Cerebellar nuclear complex (tissue), 1 donor: ENCODE results near the gene TST.

Source experiments
- DNase-seq, 2 experiments: peaks; one replicate each; lab custom pipeline; 2025; lab: John Stamatoyannopoulos, UW

The TST gene

DNA sequence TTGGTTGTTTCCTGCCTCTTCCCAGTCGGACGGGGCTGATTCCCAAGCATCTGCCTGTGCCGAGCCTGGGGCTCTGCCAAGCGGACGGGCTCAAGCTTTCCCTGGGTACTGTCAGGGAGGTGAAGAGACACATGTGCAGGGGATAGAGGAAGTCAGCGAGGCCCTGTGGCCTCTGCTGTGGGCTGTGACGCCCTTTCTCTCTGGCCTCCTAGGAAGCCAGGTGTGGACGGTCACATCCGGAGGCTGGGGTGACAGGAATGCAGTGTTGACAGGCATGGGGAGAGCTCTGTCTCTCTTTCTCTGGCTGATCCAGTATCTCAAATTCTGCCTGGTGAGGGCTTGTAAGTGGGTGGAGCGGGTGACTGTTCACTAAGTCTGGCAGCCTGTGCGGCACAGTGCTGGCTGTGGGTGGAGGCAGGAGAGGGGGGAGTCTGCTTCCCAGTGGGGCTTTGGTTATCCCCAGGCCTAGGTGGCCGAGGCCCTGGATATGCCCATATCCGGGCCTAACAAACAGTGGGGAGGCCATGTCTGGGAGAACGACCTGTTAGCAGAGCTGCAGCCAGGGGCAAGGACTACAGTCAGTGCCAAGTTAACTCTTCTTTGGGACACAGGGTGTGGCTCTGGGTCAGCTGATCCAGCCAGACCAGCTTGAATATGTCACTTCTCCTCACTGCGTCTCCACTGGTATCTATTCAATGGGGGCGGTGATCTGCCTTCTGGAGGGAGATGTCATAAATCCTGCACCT lies 34.2 kb upstream of the TST start:
- DNase-seq, result no peak

DNA sequence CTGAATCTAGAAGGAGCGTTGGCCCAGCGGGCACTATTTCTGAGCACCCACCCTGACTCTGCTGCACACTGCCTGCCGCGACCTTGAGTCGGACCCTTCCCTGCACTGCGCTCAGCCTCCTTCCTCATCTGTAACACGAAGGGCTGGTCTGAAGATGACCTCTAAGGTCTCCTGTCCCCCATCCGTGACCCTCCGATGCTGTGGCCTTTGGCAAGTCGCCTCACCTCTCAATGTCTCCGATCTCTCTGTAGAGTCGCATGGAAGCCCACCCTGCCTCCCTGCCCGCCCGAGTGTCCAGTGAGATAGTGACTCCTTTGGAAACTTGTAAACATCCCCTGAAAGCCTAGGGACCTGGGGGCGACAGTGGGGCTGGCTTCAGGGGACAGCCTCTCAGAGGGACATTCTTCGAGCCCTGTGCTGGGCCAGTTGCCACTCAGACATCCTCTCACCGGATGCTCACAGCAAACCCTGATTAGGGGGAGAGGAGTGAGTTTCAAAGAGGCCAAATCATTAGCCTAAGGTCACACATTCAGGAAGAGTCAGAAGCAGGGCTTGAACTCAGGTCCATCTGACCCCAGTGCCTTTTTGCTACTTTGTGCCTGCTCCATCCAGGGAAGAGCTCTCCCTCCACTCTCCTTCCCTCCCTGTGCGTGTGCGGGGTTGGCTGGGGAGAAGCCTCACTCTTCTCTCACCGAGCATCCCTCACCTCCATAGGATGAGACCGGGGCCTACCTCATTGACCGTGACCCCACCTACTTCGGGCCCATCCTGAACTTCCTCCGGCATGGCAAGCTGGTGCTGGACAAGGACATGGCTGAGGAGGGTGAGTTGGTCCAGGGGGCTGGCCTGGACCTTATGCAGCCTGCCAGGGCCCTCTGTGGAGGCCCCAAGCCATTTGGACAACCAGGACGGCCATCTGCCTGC lies 33.4 kb upstream of the TST start:
- no peak for DNase-seq

DNA sequence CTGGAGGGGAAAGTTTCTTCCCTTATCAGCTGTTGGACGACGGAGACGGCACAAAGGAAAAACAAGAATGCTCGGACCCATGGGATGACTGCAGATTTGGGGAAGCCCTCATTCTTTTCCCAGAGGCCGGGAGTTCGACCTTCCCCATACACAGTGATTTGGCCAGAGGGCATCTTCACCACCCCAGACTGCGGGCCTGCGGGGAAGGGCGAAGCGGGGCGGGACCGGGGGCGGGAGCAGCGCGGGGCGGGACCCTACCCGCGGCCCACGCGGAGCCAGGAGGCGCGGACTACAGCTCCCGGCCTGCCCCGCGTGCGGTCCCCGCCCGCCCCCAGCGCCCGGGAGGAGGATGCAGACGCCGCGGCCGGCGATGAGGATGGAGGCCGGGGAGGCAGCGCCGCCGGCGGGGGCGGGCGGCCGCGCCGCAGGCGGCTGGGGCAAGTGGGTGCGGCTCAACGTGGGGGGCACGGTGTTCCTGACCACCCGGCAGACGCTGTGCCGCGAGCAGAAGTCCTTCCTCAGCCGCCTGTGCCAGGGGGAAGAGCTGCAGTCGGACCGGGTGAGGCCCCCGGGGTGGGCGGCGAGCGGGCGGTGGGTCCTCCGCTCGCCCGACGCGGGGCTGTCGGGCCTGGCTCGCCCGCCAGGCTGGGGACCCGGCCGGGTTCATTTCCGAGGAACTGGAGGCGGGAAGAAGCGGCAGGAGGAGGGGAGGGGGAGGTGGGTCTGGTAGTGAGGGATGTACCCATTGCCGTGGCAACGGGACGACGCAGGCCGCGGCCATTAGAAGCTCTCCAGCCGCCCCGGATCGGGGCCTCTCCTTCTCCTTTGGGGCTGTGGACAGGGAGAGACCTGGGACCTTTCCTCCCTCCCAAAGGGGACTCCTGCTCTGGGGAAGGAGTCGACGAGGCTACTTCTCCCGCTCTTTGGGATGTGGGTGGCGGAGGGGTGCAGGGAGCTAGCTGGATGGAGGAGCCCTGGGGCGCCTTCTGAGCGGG lies 32.4 kb upstream of the TST start, which contains the start of gene KCTD17:
TSS of gene KCTD17 (plus strand) at position 352 of the 995 bp plus-strand sequence. CDS start at position 371, 19 bp downstream.
- no peak for DNase-seq

DNA sequence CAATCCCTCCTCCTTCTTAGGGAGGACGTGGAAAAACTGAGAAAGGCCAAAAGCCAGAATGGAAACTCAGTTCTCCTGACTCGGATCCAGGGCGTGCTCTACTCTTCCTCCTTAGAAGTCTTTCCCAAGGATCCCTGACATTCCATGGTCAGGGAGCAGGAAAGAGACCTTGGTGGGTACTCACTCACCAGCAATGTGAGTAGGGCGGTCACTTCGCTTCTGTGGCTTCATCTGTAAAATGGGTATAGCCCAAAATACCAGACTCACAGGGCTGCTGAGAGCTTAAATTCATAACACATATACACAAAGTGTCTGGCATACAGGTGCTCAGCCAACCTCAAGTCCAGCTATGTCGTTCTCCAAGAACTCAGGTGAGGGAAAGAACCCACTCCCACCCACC lies 31.7 kb upstream of the TST start:
- DNase-seq, result no peak

DNA sequence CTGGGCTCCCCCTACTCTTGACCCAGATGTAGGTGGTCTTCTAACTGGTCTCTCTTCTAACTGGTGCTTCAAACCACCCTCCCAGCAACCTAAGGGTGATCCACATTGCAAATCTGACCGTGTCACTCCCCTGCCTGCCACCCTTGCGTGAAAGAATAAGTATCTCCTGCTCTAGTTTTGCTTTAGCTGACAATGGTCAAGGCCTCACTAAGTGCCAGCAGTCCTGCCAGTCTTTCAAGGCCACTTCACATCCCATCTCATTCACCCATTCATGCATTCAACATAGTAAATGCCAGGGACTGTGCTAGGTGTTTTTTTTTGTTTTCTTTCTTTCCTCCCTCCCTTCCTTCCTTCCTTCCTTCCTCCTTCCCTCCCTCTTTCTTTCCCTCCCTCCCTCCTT lies 30.0 kb upstream of the TST start:
- no peak for DNase-seq

DNA sequence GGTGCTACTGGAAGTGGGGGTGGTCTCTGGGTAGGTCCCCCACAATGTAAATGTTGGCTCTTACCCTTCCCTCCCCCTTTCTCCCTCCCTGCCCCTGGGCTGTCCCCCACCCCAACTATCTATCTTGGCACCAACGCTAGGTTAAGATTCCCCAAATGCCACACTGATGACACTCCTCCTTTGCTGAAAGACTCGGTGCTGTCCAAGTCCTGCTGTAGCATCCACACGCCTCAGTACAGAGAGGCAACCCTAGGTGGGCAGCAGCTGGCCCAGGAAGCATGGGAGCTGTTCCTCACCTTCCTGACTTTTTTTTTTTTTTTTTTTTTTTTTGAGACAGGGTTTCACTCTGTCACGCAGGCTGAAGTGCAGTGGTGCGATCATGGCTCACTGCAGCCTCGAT lies 28.9 kb upstream of the TST start:
- DNase-seq, result no peak

DNA sequence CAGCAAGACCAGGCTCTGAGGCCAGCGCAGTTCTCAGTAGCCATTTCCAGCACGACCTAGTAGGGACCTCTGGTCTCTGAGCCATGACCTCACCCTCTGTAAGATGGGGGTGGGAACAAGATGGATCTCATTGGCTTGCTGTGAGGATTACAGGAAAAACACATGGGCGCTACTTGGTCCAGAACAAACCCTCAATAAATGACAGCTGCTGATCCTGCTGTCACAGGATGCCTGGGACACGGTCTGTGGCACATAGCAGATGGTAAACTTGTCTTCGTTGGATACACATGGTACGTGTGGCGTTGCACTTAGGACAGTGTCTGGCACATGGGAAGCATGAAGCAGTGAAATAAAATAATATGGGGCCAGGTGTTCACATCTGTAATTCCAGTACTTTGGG lies 27.8 kb upstream of the TST start:
- no peak for DNase-seq

DNA sequence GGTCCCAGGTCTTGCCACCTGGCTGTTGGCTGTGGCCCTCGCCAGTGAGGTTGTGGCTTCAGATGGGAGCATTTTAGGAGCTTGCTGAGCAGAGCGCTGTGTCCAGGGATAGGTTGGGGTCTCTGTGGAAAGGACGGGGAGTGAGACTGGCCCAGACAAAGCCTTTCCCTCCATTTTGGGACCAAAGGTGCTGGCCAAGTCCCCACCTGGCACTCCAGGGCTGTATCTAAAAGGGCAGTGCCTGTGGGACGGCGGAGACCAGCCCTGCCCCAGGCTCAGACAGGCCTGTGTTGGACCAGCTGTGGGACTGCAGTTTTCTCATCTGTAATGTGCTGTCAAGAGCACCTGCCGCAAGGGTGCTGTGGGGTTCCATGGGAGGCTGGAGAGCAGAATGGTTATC lies 27.3 kb upstream of the TST start:
- DNase-seq, result no peak

DNA sequence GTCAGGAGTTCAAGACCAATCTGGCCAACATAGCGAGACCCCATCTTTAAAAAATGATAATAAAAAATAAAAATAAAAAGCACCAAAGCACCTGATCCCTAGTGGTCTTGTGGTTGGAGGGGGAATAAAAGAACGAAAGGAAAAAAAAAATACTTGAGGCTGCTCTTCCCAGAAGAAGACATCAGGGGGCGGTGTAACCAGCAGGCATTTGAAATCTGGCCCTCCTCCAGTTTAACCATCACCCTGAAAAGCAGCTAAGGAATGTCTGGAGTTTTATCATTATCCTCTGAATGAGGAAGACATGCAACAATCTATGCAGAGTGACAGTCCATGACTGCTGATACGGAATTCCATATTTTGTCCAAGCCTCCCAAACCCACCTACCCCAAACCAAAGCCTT lies 26.7 kb upstream of the TST start:
- DNase-seq, result no peak

DNA sequence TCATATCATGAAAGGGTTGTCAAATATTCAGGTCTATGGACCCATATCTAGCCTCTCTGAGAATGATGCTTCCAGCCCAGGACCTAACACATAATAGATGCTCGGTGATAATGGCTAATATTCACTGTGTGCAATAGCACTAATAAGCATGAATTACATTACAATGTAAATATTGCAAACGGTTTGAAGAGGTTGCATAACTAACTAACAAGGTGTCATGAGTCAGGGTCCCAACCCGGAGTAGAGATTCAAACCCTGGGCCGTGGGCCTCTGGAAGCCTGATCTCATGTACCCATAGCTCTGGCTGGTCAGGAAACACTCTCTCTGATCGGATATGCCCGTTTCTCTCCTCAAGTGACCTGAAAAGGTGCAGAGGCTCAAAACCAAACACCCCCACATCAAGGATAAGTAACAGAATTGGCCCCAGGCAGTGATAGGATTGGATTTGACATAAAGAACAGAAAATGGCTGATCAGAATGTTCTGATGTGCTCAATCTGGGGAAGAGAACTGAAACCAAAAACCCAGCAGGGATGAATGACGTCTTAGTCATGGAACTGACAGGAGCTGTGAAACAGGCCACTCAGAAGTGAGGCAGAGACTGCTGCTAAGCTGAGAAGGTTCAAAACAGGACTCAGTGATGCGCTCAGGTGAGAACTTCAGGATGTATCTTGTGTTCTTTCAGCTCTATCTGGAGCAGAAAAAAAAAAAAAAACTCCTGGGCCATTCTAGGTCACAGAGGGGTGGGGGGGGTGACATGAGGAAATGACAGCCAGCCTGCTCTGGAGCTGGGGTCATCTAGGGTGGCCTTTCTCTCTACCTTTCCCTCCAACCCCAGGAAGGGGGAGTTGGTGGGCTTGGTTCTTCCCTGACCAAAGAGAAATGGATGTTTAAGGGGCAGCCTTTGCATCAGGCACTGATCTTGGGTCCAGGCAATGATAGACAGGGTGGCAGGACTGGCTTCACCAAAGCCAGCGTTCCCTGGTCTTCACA lies 25.7 kb upstream of the TST start:
- no peak for DNase-seq

DNA sequence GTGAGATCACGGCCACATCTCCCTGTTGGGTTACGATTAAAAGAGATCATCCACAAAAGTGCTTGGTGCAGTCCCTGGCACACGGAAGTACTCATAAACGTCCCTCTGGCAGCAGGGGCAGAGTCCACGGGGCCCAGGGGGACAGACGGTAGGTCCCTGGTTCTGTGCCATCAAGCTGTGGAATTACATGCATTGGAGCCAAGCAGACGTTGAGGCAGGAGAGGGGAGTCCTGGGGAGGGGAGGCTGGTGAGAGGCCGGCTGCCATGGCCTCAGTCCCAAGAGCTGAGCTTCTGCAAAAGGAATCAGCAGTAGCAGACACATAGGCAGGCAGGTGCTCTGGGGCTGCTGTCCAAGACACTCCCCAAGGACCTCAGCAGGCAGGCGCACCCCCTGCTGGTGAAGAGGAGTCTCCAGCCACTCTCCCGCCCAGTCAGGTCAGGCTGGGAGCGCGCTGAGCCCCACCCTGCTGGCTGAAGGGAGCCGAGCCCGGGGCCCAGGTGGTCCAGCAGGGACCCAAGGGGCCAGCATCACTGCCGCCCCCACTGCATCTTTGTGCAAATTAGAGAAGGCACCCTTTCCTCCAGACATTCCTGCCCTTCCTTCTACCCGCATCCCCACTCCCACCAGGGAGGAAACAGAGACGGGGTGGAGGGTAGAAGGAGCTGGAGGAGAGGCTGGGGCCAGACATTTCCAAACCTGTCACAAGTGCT lies 24.7 kb upstream of the TST start:
- DNase-seq, result no peak

DNA sequence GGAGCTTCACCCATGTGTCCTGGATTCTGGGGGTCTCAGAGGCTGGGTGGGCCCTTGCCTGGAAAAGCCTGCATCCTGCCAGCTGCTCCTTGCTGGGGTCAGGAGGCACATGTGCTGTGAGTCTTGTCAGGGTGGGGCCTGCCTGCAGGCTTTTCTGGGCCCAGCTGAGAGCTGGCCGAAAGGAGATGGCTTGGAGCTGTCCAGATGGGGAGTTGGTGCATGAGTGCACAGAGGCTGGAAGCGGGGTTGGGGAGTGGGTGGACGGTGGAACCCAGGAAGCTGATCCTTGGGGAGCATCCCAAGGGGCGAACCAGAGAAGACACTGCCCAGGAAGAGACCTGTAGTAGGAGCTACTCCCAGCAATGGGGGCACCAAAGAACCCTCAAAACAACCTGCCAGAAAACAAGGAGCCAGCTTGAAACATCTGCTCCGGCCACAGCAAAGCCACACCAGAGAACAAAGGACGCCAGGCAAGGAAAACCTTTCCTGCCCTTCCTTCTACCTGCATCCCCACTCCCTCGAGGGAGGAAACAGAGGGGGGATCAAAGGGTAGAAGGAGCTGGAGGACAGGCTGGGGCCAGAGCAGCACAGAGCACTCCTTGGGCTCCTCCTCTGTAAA lies 24.1 kb upstream of the TST start:
- DNase-seq, result no peak

DNA sequence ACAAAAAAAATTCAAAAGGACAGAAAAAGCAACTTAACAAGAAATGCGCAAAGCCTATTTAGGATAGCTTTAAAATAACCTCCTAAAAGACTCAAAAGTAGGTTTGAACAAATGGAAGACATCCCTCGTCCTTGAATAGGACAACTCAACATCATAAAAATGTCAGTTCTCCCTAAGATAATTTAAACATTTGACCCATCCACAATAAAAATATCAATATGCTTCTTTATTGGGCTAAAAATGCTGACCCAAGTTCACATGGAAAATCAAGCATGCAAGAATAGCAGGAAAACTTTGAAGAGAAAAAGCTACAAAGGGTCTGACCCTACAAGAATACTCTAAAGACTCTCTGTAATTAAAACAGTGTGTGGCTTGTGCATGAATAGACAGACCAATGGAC lies 20.2 kb upstream of the TST start:
- DNase-seq, result no peak

DNA sequence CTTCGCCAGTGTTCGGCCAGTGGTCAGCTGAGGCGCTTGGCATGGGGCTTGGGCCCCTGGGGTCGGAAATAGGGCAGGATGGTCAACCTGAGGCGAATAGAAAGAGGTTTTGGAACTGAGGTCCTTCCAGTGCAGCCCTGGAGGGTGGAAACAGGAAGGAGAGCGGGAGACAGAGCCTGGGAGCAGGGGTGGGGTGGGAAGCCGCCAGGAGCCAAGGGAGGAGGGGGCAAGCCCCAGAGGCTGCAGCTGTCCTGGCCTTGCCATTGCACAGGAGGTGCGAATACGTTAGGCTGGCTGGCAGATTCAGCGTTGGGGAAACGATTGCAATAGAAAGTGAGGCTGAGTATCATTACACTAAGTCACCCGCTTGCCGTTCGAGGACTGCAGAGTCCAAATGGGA lies 18.4 kb upstream of the TST start:
- DNase-seq, result no peak

DNA sequence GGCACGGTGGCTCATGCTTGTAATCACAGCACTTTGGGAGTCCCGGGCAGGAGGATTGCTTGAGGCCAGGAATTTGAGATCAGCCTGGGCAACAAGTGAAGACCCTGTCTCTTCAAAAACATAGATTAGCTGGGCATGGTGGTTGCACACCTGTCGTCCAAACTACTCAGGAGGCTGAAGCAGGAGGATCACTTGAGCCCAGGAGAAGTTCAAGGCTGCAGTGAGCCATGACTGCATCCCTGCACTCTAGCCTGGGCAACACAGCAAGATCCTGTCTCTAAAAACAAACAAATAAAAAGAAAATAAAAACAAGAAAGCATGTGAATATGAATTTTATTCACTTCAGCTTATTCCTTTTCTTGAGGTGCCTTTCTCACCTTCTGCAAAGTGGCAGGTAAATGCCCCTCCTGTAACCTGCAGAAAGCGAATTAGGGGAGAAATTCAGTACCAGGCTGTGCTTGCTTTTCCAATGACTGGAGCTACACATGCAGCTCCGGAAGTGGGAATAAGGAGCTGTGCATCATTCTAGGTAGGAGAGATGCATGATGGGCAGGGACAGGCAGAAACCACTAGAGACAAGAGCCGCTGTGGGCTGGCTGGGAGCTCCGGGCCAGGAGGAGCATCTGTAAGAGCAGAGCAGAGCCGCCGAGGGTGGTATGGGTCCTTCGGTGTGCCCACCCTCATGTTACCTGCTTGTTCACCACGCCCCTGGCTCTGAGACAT lies 17.6 kb upstream of the TST start:
- DNase-seq, result no peak

DNA sequence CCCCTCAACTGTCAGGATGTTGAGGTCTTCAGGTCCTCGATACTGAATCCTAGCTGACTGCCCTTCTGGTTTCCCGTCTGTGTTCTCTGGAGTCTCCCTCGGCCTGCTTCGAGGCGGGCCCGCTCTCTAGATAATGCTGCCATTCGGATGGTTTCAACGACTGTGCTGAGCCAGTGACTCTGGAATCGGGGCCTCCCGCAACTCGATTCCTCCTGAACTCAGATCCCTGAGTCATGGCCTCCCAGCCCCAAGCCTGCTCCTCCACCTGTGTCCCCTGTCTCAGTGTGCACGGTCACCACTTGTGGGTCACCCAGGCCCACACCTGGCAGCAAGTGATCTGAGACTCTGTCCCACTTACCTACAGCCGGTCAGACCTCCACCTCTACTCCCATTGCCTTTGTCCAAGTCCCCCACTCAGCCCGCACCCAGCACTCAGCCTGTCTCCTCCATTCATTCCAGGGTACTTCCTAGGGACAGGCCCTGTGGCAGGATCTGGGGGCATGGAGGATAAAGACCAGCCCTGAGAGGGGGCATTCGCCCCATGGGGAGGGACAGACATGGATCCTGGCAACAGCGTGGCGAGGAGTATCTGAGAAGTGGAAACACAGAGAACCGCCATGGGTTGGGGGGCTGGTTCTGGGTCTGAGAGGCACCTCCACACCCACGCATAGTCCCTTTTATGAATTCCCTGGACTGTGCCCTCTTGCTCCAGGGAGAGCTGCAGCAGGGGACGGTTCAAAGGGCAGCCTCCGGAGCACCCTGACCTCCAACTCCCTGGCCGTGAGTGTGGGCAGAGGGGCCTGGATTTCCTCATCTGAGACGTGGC lies 14.6 kb upstream of the TST start:
- DNase-seq, result no peak

DNA sequence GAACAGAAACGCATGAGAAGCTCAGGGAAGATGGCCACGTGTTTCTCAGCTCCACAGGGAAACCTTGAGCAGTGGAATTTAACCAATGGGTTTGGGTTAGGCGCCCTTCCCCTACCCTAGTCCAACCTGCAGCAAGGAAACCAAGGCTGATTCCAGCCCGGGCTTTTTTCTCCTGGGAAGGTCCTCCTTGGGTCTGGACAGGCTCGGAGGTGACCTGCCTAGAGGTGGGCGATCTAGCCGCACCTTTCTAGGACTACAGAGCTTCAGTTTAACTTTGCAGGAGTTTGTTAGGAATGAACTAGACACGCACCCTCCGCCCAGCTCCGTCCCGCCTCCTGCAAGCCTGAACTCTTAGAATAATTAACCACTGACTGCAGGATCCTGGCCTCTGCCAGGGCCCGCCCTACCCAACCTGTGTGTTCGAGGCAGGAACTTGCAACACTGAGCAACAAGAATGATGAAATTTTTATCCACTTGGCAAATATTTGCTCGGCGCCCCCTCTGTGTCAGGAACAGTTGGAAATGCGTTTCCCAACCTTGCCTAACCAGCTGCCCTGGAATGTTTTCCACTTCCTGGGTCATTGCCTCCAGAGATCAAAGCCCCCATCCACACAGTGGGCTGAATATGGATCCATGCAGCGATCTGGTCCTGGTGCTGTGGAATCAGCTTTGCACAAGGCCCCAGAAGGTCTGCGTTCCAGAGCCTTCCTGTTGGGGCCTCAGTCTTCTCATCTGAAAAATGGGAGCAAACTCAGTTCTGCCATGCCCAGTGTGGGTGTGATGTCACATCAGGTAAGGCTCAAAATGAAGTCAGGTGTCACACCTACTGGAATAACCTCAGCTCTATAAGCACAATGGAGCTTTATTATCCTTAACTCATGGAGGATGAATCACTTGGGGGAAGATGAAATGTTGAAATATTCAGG lies 13.6 kb upstream of the TST start:
- DNase-seq, result no peak
